GM13976 (cell line): ENCODE measurements around the gene HERPUD2.
"Not testable (repeated sequence)": the region's sequence is repeated elsewhere in the genome, so short reads cannot be mapped to it uniquely, and the experiment has no call there.

ENCODE experiments used
- DNase-seq: peaks from one replicate; pipeline ENCODE4 v3.0.0; 2012; ENCODE audit warnings: low spot score
- in situ Hi-C: fragments of 300-500 bp; cut with MboI; formaldehyde crosslinking; loops from one replicate; pipeline ENCODE4 v1.12.0; 2022; ENCODE audit warnings: low sequenced_read_pairs, mixed read lengths, inconsistent platforms; ENCODE audit not compliant: unreplicated experiment
- TF ChIP-seq, protein P1 (sequence below): IDR thresholded peaks from 2 replicates; pipeline ENCODE4 v1.5.1; 2012; ENCODE audit warnings: borderline replicate concordance, mild to moderate bottlenecking; ENCODE audit not compliant: insufficient read depth; ENCODE audit errors: extremely low read depth, missing control alignments, control extremely low read depth

HERPUD2 gene

DNA sequence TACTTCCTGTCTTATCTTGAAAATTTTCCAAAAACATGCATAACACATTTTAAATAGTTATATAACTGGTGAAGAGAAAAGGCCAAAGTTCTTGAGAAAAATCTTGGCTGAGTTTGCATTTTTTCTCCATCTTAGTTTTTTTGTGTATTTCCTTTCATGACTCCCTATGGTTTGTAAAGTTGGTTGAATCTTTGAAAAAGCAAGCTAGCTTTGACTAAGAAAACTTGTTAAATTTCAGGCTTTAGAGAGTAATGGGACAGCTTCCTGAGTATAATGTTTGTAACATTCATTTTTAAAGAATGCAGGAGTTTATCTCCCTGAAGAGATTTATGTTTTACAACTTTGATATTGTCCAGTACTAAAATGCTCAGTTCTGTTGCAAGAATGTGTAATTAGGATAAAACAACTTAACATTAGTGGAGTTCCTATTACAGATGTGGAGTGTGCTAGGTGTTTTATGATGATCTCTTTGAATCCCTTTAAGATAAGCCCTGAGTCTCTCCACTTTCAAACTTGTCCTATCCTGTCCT is 11.1 kb upstream of the HERPUD2 start:
- in situ Hi-C loops = loop anchor here (5.0 to 10.0 kb wide), 2 partner anchors 201 to 269 kb away; no protein-coding TSS in a partner anchor
- no peak for DNase-seq
- TF ChIP-seq, protein P1, sequence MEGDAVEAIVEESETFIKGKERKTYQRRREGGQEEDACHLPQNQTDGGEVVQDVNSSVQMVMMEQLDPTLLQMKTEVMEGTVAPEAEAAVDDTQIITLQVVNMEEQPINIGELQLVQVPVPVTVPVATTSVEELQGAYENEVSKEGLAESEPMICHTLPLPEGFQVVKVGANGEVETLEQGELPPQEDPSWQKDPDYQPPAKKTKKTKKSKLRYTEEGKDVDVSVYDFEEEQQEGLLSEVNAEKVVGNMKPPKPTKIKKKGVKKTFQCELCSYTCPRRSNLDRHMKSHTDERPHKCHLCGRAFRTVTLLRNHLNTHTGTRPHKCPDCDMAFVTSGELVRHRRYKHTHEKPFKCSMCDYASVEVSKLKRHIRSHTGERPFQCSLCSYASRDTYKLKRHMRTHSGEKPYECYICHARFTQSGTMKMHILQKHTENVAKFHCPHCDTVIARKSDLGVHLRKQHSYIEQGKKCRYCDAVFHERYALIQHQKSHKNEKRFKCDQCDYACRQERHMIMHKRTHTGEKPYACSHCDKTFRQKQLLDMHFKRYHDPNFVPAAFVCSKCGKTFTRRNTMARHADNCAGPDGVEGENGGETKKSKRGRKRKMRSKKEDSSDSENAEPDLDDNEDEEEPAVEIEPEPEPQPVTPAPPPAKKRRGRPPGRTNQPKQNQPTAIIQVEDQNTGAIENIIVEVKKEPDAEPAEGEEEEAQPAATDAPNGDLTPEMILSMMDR = no peak

DNA sequence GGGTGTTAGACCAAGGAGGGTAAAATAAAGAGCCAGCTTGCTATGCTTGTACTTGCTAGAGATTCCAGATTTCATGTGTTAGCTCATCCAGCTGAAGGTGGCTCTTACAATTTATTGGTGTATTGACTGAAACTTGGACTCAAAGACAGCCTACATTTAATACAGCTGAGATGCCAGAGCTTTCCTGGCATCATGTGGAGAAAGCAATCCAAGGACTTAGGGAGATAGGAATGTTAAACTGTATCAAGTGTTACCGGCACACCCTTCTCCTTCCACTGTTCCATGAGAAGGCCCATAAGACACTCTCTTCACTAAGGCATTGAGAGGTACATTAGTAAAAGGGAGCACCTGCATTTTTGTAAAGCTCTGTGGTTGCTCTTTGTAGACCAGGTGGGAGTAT is 9.3 kb upstream of the HERPUD2 start:
- TF ChIP-seq, protein P1 = no peak
- no peak for DNase-seq
- in situ Hi-C loops = loop anchor here (10.0 kb wide), 1 partner anchor 271 kb away; no protein-coding TSS in a partner anchor

DNA sequence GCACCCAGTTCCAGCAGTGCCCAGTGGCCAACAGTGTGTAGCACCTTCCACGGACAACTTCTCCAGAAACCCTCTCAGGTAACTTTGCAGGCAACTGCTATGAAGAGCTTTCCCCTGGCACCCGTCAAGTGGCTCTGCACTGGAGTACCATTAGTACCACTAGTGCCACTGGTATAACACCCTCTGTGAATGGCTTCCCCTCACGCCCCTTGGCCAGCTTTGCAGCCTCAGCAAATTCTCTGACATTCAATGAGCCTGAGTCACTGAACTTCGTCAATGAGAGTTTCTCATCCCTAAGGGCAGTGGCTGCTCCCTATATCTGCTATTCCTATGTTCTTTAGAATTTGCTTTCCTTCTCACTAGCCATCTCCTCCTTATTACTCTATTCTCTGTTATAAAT is 7.6 kb upstream of the HERPUD2 start:
- TF ChIP-seq, protein P1 = no peak
- in situ Hi-C loops = loop anchor here (10.0 kb wide), 1 partner anchor 272 kb away; no protein-coding TSS in a partner anchor
- DNase-seq = no peak

DNA sequence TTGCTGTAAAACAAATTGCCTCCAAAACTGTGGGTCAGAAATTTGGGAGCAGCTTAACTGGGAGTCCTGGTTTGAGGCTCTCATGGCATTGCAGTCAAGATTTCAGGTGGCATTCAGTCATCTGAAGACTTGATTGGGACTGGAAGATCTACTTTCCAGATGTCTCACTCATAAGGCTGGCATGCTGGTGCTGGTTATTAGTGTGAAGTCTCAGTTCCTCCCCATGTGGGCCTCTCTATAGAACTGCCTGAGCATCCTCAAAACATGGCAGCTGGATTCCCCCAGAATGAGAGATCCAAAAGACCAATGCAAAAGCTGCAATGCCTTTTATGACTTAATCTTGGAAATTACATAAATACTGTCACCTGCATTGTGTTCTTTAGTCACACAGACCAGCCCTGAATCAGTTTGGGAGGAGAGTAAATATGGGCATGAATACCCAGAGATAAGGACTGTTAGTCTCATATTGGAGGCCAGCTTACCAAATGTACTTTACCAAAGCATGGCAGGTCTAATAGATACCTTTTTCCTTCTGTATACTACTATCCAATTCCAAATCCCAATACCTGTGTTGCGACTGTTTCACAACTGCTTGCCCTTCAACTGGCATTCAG is 6.5 kb upstream of the HERPUD2 start:
- in situ Hi-C loops = loop anchor here (10.0 kb wide), 1 partner anchor 273 kb away; no protein-coding TSS in a partner anchor
- TF ChIP-seq, protein P1 = no peak
- no peak for DNase-seq

DNA sequence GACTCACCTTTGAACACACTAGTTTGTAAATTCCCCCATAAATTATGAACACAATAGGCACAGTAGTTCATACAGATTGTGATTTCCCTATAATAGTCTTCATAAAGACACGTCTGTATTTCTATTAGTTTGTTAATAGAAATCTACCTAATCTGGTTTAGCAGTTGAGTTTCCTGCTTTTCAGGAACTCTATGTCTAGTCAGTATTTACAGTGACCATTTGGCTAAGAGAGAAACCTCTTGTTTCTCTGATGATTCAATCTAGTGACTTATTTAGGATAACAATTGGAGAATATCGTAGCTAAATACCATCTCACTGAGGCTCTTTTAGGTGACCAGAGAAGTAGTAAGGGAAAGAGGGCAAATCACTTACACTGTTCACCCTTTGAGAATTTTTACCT is 5.9 kb upstream of the HERPUD2 start:
- TF ChIP-seq, protein P1 = no peak
- in situ Hi-C loops = loop anchor here (10.0 kb wide), 1 partner anchor 274 kb away; no protein-coding TSS in a partner anchor
- no peak for DNase-seq

DNA sequence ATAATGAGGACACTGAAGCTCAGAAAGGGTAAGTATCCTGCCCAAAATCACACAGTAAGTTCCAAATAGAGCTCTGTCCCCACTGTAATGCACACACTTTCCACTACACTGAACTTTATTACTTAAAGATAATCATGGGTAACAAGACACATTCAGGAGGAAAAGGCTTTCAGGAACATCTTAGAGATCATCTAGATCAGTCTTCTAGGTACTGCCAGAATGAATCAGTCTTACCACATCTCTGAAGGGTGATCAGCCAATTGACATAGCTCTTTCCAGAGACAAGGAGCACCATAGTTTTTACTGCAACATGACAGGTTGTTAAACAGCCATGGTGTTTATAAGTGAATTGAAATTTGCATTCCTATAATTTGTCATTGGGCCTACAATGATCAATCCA is 5.4 kb upstream of the HERPUD2 start:
- DNase-seq = no peak
- TF ChIP-seq, protein P1 = no peak
- in situ Hi-C loops = loop anchor here (10.0 kb wide), 1 partner anchor 274 kb away; no protein-coding TSS in a partner anchor

DNA sequence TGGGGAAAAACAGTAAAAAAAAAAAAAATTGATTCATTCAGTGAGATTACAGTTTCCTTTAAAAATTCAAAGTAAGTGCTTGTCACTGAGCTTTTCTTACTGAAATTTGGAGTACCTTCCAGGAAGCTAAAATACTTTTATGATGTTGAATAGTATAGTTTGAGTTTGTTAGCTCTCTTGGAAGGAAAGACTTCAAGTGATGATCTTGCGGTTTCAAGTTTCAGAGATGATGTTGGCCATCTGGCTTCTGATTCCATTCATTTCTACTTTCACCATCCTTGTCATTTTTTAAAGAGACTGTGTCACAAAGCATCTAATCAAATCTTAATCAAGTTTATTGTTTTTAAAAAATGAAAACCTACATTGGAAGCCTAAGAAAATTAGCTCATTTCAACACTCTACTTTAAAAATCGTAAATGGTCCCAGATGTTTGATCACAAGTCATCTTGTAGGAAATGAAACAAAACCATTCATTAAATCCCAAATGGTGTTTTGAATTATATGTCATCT is 4.9 kb upstream of the HERPUD2 start:
- DNase-seq = no peak
- TF ChIP-seq, protein P1 = no peak
- in situ Hi-C loops = loop anchor here (10.0 kb wide), 1 partner anchor 275 kb away; no protein-coding TSS in a partner anchor

DNA sequence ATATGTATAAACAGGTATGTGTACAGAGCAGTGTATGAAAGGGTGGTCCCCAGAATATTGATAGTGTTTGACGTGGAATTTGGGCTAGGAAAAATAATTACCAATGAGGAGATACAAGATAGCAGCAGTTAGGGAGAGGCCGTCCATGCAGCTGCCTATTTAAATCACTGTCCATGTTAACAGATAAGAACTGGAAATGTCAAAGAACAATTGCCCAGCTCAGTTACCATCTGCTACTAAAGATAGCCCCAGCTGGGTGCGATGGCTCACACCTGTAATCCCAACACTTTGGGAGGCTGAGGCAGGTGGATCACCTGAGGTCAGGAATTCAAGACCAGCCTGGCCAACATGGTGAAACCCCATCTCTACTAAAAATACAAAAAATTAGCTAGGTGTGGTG is 3.4 kb upstream of the HERPUD2 start:
- in situ Hi-C loops, DNase-seq: not testable (repeated sequence)
